Glutamatergic neuron (in vitro differentiated cells): ENCODE measurements around the gene MYO1A. TPM values are rescaled to one million over a fixed set of nuclear protein-coding genes. Genes with fewer than 3 reads are reported as not detected.

Experiments used
- DNase-seq: peaks from one replicate; pipeline ENCODE4 v3.0.0; 2022
- H3K27ac Mint-ChIP-seq: one replicate; pipeline ENCODE4 v1.8.0; 2020; ENCODE audit warnings: mild to moderate bottlenecking, mixed read lengths, inconsistent platforms; ENCODE audit not compliant: unreplicated experiment
- H3K27me3 Mint-ChIP-seq: one replicate; pipeline ENCODE4 v1.8.0; 2020; ENCODE audit warnings: mild to moderate bottlenecking, moderate library complexity, mixed read lengths, inconsistent platforms; ENCODE audit not compliant: unreplicated experiment
- H3K36me3 Mint-ChIP-seq: one replicate; pipeline ENCODE4 v1.8.0; 2020; ENCODE audit warnings: mild to moderate bottlenecking, mixed read lengths, inconsistent platforms; ENCODE audit not compliant: unreplicated experiment
- H3K4me1 Mint-ChIP-seq: one replicate; pipeline ENCODE4 v1.8.0; 2020; ENCODE audit warnings: mild to moderate bottlenecking, low read depth, mixed read lengths, inconsistent platforms; ENCODE audit not compliant: unreplicated experiment
- H3K4me3 Mint-ChIP-seq: one replicate; pipeline ENCODE4 v1.8.0; 2020; ENCODE audit warnings: mild to moderate bottlenecking, mixed read lengths, inconsistent platforms; ENCODE audit not compliant: unreplicated experiment
- H3K9me3 Mint-ChIP-seq: one replicate; pipeline ENCODE4 v1.8.0; 2020; ENCODE audit warnings: mild to moderate bottlenecking, moderate library complexity, mixed read lengths, inconsistent platforms; ENCODE audit not compliant: unreplicated experiment
- total RNA-seq: library from RNA; stranded (reverse); fragmentation: NEBNext Ultra II Directional; extraction: Animal tissue kit (Norgen Biotek cat#: 25700); gene quantifications from one replicate; pipeline ENCODE4 v1.2.1, GENCODE V29; 2021; ENCODE audit not compliant: unreplicated experiment
- TF ChIP-seq, protein P1 (sequence below): fragments of 200-600 bp; sonication (generic); IDR thresholded peaks from one replicate; pipeline ENCODE4 v1.5.0; 2021; ENCODE audit not compliant: partially characterized antibody, unreplicated experiment

Gene MYO1A
- total RNA-seq, 1 donor from 2014 or later, result 0.64 TPM

DNA sequence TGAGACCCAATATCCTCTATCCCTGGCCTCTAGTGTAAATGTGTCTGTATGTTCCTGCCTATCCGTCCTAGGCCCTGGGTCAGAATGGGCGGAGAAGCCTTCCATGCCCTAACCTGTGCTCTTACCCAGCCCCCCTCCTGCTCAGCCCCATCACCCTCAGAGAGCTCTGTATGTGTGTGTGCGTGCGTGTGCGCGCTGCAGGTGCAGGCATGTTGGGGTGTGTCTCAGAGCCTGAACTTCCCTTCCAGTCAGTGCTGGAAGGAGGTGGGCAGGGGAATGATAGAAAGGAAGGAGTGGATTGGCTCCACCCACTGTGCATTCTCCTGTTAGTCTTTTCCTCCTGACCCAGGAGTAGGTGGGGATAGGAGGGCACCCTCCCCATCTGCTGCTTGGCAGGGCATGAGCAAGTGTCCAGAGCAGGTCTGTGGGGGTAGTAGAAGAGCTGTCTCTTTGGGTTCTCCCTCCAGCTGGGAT is 46.2 kb upstream of the MYO1A start:
- peaks cover 20% of the 10 kb centered on the region for H3K4me1 Mint-ChIP-seq
- TF ChIP-seq, protein P1, sequence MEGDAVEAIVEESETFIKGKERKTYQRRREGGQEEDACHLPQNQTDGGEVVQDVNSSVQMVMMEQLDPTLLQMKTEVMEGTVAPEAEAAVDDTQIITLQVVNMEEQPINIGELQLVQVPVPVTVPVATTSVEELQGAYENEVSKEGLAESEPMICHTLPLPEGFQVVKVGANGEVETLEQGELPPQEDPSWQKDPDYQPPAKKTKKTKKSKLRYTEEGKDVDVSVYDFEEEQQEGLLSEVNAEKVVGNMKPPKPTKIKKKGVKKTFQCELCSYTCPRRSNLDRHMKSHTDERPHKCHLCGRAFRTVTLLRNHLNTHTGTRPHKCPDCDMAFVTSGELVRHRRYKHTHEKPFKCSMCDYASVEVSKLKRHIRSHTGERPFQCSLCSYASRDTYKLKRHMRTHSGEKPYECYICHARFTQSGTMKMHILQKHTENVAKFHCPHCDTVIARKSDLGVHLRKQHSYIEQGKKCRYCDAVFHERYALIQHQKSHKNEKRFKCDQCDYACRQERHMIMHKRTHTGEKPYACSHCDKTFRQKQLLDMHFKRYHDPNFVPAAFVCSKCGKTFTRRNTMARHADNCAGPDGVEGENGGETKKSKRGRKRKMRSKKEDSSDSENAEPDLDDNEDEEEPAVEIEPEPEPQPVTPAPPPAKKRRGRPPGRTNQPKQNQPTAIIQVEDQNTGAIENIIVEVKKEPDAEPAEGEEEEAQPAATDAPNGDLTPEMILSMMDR, result no peak
- no peak for DNase-seq
- H3K27ac Mint-ChIP-seq, result no peak overlapping the region
- H3K4me3 Mint-ChIP-seq, result no peak overlapping the region
- H3K36me3 Mint-ChIP-seq, result no peaks in the 10 kb centered on the region
- peaks cover 4% of the 10 kb centered on the region for H3K9me3 Mint-ChIP-seq
- H3K27me3 Mint-ChIP-seq, result peaks cover 7% of the 10 kb centered on the region

DNA sequence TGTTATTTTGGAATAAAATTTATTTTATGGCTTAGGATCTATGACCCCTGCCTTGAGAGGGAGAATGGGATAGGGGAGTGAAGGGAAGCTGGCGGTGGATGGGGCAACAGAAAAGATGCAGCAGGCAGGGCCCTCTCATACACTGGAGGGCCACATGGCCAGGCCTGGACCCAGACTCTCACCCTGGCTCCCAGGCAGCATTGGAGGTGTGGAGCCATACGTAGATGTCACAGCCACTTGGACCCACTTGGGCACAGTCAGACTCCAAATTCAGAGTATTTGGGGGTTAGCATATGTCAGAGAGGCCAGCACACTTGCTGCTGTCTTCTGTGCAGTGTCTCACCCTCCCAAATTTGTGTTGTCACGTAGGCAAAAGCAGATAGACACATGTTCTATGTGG is 45.5 kb upstream of the MYO1A start:
- TF ChIP-seq, protein P1, result no peak
- Mint-ChIP-seq H3K9me3 (peaks cover 4% of the 10 kb centered on the region), H3K27me3 (peaks cover 11% of the 10 kb centered on the region), H3K36me3 (no peaks in the 10 kb centered on the region), H3K27ac (no peak overlapping the region), H3K4me1 (peaks cover 24% of the 10 kb centered on the region), H3K4me3 (no peak overlapping the region)
- no peak for DNase-seq

DNA sequence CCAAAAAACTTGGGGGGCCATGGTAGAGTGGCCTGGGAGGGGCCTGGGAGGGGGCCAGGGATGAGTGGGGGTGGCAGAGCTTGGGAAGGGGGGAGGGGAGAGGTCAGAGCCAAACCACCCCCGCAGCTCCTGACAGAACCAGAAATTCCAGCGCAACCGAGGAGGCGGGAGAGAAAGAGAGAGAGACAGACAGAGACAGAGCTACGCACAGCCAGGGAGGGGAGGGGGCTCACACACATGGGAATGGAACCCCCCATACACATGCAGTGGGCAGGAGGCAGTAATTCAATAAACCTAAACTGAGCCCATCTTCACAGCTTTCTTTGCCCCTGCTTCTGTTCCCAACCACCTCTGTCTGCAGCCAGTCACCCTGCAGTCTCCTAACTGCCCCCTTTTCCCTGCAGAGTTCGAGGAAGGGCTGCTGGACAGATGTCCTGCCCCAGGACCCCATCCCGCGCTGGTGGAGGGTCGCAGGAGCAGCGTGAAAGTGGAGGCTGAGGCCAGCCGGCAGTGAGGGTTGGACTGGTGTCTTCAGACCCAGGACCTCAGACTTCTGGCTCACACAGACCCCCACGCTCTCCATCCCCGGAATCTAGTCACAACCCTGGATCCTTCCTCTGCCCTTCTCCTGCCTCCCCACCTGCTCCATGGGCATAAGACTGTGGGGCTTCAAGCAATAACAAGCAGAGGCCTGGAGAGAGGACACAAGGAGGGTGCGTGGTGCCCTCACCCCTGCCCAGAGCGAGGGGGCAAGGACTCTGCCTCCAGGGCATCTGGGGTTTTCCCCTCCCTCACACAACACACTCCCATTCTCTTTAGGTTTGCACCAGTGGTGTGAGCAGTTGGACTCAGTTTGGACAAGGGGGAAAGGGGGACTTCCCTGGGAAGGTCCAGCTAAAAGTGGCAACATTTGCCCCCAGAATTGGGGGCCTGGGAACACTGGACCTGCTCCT is 44.6 kb upstream of the MYO1A start:
- Mint-ChIP-seq H3K36me3 (no peaks in the 10 kb centered on the region), H3K27ac (no peak overlapping the region), H3K4me3 (peak overlapping the region; percentile 38), H3K9me3 (peaks cover 4% of the 10 kb centered on the region), H3K27me3 (peaks cover 18% of the 10 kb centered on the region), H3K4me1 (peaks cover 28% of the 10 kb centered on the region)
- no peak for DNase-seq
- TF ChIP-seq, protein P1, result no peak

DNA sequence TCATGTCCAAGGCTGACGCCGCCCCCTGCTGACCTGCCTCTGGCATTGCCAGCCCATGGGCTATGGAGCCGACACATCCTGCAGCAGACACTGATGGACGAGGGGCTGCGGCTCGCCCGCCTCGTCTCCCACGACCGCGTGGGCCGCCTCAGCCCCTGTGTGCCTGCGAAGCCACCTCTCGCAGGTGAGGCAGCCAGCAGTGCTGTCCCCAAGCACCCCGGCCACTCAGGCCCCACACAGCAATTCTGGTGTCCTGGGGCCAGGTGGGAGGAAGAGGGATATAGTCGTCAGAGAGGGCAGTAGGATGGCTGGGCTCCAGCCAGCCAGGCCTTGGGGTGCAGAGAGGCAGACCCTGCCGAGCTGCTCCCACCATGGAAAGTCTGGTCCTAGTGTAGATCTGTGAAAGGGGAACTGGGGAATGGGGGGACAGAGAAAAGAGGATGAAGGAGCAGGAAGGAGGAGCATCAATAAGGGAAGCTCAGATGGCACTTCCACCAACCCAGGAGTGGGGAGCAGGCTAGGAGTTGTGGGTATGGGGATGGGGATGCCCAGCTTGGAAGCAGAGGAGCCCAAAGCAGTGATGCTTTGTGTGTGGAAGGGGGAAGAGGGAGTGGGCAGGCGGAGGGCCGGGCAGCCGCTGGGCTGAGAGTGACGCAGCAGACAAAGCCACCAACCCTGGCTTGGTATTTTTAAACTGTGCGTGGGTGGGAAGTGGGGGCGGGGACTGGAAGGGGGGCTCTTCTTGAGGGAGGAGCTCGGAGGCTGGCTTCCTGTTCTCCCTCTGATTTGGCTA is 43.7 kb upstream of the MYO1A start:
- DNase-seq, result peak; percentile 76
- TF ChIP-seq, protein P1, result peak; percentile 67
- H3K27ac Mint-ChIP-seq, result peak overlapping the region; percentile 71
- H3K27me3 Mint-ChIP-seq, result peaks cover 18% of the 10 kb centered on the region
- H3K4me1 Mint-ChIP-seq, result peaks cover 28% of the 10 kb centered on the region
- H3K36me3 Mint-ChIP-seq, result no peaks in the 10 kb centered on the region
- peaks cover 4% of the 10 kb centered on the region for H3K9me3 Mint-ChIP-seq
- H3K4me3 Mint-ChIP-seq, result peak overlapping the region; percentile 67
